Measurements from ENCODE around the gene HMOX1.
"Not testable (repeated sequence)": the region's sequence is repeated elsewhere in the genome, so short reads cannot be mapped to it uniquely, and the experiment has no call there.

HMOX1 gene

GRCh38 chr22:35361001-35361558, 19.8 kb upstream of the HMOX1 start:
- no peak for TF ChIP-seq CTCF (IDR thresholded peaks at IDR 0.05; ENCODE audit: insufficient read depth, missing control alignments)

GRCh38 chr22:35363566-35364086, 17.3 kb upstream of the HMOX1 start:
- no peak for TF ChIP-seq CTCF (IDR thresholded peaks at IDR 0.05; ENCODE audit: insufficient read depth, missing control alignments)
- FAIRE-seq (no peak), DNase-seq (ENCODE audit: insufficient read length, low spot score) (no peak)

More at GRCh38 chr22:35361001-35361558, 19.8 kb upstream of the HMOX1 start:
- DNase-seq (ENCODE audit: insufficient read length, low spot score) (no peak), FAIRE-seq (no peak)

- not testable (repeated sequence) for FAIRE-seq; DNase-seq (ENCODE audit: insufficient read length, low spot score)
These were observed 16.7 kb upstream of the HMOX1 start for GRCh38 chr22:35364230-35364629.

GRCh38 chr22:35367331-35367886, 13.5 kb upstream of the HMOX1 start:
- TF ChIP-seq CTCF (IDR thresholded peaks at IDR 0.05; ENCODE audit: insufficient read depth, missing control alignments): no peak
- no peak for FAIRE-seq

GRCh38 chr22:35368386-35368785, 12.5 kb upstream of the HMOX1 start:
- TF ChIP-seq CTCF (IDR thresholded peaks at IDR 0.05; ENCODE audit: insufficient read depth, missing control alignments): no peak
- FAIRE-seq: no peak
- DNase-seq (ENCODE audit: insufficient read length, low spot score): no peak

More at GRCh38 chr22:35367331-35367886, 13.5 kb upstream of the HMOX1 start:
- no peak for DNase-seq (ENCODE audit: insufficient read length, low spot score)

- no peak for TF ChIP-seq CTCF (IDR thresholded peaks at IDR 0.05; ENCODE audit: insufficient read depth, missing control alignments)
- DNase-seq (ENCODE audit: insufficient read length, low spot score): no peak
- no peak for FAIRE-seq
These were observed 10.9 kb upstream of the HMOX1 start for GRCh38 chr22:35369996-35370395.

GRCh38 chr22:35373781-35374180, 7.1 kb upstream of the HMOX1 start:
- no peak for TF ChIP-seq CTCF (IDR thresholded peaks at IDR 0.05; ENCODE audit: insufficient read depth, missing control alignments)
- no peak for DNase-seq (ENCODE audit: insufficient read length, low spot score)
- no peak for FAIRE-seq

Data from D721Med (cell line).